Osteoblast (primary cell): ENCODE measurements around the gene SYAP1. TPM values are rescaled to one million over a fixed set of nuclear protein-coding genes. Genes with fewer than 3 reads are reported as not detected.
A peak's percentile ranks its signal among the peaks of the same experiment; 100 is the strongest.

ENCODE experiments used
- DNase-seq: peaks from one replicate; pipeline ENCODE4 v3.0.0; 2011; ENCODE audit warnings: low spot score, mixed read lengths; ENCODE audit not compliant: insufficient read length; ENCODE audit errors: missing footprints
- H2AFZ ChIP-seq: 2 replicates; pipeline ENCODE4 v1.6.0; 2011; ENCODE audit warnings: mild to moderate bottlenecking, low read length
- H3K27ac ChIP-seq: 2 replicates; pipeline ENCODE4 v1.5.1; 2011; ENCODE audit warnings: mild to moderate bottlenecking, low read depth, low read length, moderate library complexity
- H3K27me3 ChIP-seq: 2 replicates; pipeline ENCODE4 v1.6.0; 2012; ENCODE audit warnings: mild to moderate bottlenecking, control low read depth, inconsistent platforms, low read length, moderate library complexity; ENCODE audit not compliant: insufficient read depth
- H3K36me3 ChIP-seq: 2 replicates; pipeline ENCODE4 v1.5.1; 2011; ENCODE audit warnings: mild to moderate bottlenecking, low read length, control low read depth, moderate library complexity; ENCODE audit not compliant: insufficient read depth
- H3K4me1 ChIP-seq: 2 replicates; pipeline ENCODE4 v1.5.1; 2011; ENCODE audit warnings: mild to moderate bottlenecking, low read length, control low read depth, moderate library complexity; ENCODE audit not compliant: insufficient read depth
- H3K4me2 ChIP-seq: 2 replicates; pipeline ENCODE4 v1.6.0; 2011; ENCODE audit warnings: mild to moderate bottlenecking, low read length; ENCODE audit not compliant: insufficient read depth
- H3K4me3 ChIP-seq: fragments of 200-600 bp; sonication (generic); 3 replicates; pipeline ENCODE4 v1.5.1; 2012; ENCODE audit warnings: mild to moderate bottlenecking, low read length, inconsistent platforms; ENCODE audit not compliant: insufficient read depth
- H3K79me2 ChIP-seq: 2 replicates; pipeline ENCODE4 v1.6.0; 2012; ENCODE audit warnings: mild to moderate bottlenecking, low read length, control low read depth, inconsistent platforms; ENCODE audit not compliant: insufficient read depth
- H3K9me3 ChIP-seq: 2 replicates; pipeline ENCODE4 v1.5.1; 2011; ENCODE audit warnings: low read depth, low read length, control low read depth
- H4K20me1 ChIP-seq: 2 replicates; pipeline ENCODE4 v1.6.0; 2012; ENCODE audit warnings: mild to moderate bottlenecking, low read length, control low read depth; ENCODE audit not compliant: insufficient read depth
- total RNA-seq: library from RNA; depleted of rRNA; stranded (reverse); fragments of >200 nt; gene quantifications from 2 replicates; pipeline ENCODE4 v1.2.3, GENCODE V29; 2012
- TF ChIP-seq, protein P1 (sequence below): IDR thresholded peaks from 2 replicates; pipeline ENCODE4 v1.5.1; 2011; ENCODE audit warnings: mild to moderate bottlenecking, low read depth, low read length, moderate library complexity; ENCODE audit errors: extremely low read depth

The SYAP1 gene
- total RNA-seq, 1 donor = 25.7 TPM

DNA sequence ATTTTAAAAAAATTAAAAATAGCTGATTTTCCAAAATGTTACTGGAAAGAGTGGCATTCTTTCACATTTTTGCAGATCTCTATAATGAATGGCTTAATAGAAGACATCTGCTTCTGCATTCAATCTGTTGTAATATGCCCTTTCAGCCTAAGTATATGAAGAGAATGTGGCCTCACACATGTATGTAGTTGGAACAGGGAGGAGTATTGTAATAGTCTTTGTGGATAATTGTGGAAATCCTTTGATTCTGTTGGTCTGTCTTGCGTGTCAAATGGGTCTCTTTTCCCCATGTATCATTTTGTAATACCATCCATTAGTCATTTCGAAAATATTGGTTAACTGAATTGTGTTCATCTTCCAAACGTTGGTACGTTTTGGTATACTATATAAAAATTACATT is 78.4 kb downstream of the SYAP1 start:
- H3K9me3 ChIP-seq = no peaks in the 10 kb centered on the region
- H3K4me2 ChIP-seq = no peak overlapping the region
- no peaks in the 10 kb centered on the region for H3K4me1 ChIP-seq
- TF ChIP-seq, protein P1, sequence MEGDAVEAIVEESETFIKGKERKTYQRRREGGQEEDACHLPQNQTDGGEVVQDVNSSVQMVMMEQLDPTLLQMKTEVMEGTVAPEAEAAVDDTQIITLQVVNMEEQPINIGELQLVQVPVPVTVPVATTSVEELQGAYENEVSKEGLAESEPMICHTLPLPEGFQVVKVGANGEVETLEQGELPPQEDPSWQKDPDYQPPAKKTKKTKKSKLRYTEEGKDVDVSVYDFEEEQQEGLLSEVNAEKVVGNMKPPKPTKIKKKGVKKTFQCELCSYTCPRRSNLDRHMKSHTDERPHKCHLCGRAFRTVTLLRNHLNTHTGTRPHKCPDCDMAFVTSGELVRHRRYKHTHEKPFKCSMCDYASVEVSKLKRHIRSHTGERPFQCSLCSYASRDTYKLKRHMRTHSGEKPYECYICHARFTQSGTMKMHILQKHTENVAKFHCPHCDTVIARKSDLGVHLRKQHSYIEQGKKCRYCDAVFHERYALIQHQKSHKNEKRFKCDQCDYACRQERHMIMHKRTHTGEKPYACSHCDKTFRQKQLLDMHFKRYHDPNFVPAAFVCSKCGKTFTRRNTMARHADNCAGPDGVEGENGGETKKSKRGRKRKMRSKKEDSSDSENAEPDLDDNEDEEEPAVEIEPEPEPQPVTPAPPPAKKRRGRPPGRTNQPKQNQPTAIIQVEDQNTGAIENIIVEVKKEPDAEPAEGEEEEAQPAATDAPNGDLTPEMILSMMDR = no peak
- H2AFZ ChIP-seq = no peak overlapping the region
- peaks cover 8% of the 10 kb centered on the region for H3K36me3 ChIP-seq
- H3K4me3 ChIP-seq = no peak overlapping the region
- H3K27ac ChIP-seq = peak overlapping the region; percentile 36
- DNase-seq = no peak
- no peaks in the 10 kb centered on the region for H4K20me1 ChIP-seq
- H3K27me3 ChIP-seq = no peaks in the 10 kb centered on the region
- H3K79me2 ChIP-seq = peaks cover 24% of the 10 kb centered on the region

DNA sequence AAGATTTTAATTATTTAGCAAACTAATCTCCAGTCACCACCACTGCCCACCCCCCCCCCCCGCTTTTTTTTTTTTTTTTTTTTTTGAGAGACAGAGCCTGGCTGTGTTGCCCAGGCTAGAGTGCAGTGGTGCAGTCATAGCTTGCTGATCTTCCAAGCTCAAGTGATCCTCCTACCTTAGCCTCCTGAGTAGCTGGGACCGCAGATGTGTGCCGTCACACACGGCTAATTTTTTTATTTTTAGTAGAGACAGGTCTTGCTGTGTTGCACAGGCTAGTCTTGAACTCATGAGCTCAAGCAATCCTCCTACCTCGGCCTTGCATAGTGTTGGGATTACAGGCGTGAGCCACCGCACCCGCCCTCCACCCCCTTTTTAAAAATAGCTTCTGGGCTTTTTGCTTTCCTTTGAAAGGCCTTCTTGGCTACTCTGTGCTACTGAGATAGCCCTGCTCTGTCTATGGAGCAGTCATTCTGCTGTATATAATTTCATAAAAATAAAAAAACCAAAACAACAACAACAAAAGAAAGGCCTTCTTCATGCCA is 85.6 kb downstream of the SYAP1 start:
- no peak for DNase-seq
- Histone ChIP-seq H3K27ac (no peak overlapping the region), H3K27me3 (no peaks in the 10 kb centered on the region), H2AFZ (no peak overlapping the region), H3K36me3 (no peaks in the 10 kb centered on the region), H3K79me2 (peaks cover 46% of the 10 kb centered on the region), H3K9me3 (no peaks in the 10 kb centered on the region), H3K4me1 (peaks cover 12% of the 10 kb centered on the region), H3K4me2 (no peak overlapping the region), H4K20me1 (no peaks in the 10 kb centered on the region), H3K4me3 (no peak overlapping the region)
- TF ChIP-seq, protein P1 = no peak

DNA sequence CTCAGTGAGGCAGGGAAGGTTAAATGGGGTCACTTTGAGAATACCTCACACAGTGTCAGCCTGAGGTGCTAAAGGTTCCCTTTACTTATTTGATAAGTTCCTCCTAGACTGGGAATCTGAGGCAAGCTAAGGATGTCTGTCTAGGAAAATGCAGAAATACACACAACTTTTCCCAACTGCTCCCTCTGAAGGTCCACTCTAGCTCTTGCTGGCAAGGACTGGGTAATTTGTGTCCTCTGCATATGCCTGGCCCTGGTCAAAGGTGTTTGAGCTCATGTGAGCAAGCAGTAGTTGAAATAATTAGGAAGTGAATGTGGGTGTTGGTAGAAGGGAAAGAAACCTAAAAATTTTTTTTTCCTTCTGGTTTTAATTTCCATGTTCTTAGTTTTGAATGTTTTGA is 88.1 kb downstream of the SYAP1 start:
- Histone ChIP-seq H3K79me2 (peaks cover 52% of the 10 kb centered on the region), H3K4me3 (peak overlapping the region; percentile 81), H4K20me1 (no peaks in the 10 kb centered on the region), H3K27ac (peak overlapping the region; percentile 63), H2AFZ (peak overlapping the region; percentile 86), H3K9me3 (no peaks in the 10 kb centered on the region), H3K36me3 (no peaks in the 10 kb centered on the region), H3K27me3 (no peaks in the 10 kb centered on the region), H3K4me1 (peaks cover 12% of the 10 kb centered on the region), H3K4me2 (peak overlapping the region; percentile 94)
- TF ChIP-seq, protein P1 = peak; percentile 48
- peak; percentile 76 for DNase-seq

DNA sequence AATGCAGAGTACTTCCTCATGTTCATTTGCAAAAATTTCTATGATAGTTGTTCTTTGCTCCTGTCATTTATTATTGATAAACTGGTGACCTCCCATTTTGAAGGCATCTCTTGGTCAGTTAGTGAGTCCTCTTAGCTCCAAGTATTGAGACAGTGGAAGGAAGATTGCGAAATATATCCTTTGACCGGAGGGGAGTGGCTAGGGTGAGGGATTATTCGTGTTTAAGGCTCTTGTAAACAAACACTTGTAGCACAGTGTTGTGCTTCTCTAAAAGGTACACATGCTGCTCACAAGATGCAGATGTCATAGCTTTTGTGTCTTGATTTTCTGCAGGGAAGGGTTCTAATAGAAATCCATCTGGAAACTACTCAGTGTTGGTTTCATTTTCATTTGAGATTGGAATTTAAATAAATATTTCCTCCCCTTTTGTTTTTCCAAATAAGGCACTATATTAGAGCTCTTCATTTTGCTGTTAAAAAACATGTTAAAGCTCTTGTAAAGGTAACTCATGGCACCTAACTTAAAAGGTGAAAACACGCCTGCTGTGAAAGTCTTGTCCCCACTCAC is 88.6 kb downstream of the SYAP1 start:
- Histone ChIP-seq H3K27ac (peak overlapping the region; percentile 63), H3K4me2 (peak overlapping the region; percentile 94), H3K36me3 (no peaks in the 10 kb centered on the region), H3K4me1 (peaks cover 12% of the 10 kb centered on the region), H3K79me2 (peaks cover 49% of the 10 kb centered on the region), H3K9me3 (no peaks in the 10 kb centered on the region), H4K20me1 (no peaks in the 10 kb centered on the region), H3K27me3 (no peaks in the 10 kb centered on the region), H3K4me3 (peak overlapping the region; percentile 81), H2AFZ (peak overlapping the region; percentile 86)
- peak; percentile 66 for DNase-seq
- TF ChIP-seq, protein P1 = no peak
